ENCODE data around the gene ZNF722. TPM values are rescaled to one million over a fixed set of nuclear protein-coding genes. Genes with fewer than 3 reads are reported as not detected.

The ZNF722 gene
- total and polyA plus RNA-seq, 2 experiments from 2014 or later: not detected

- no peak for TF ChIP-seq NANOG (IDR thresholded peaks at IDR 0.05; ENCODE audit: borderline replicate concordance)
- TF ChIP-seq ZNF114 (CRISPR knock-in tag; IDR thresholded peaks at IDR 0.05): no peak
- TF ChIP-seq JUNB (IDR thresholded peaks at IDR 0.05; ENCODE audit: unreplicated experiment): no peak
- TF ChIP-seq POLR2AphosphoS5 (IDR thresholded peaks at IDR 0.05; ENCODE audit: low read depth): no peak
- no peak for TF ChIP-seq CREB1 (CRISPR knock-in tag; IDR thresholded peaks at IDR 0.05; ENCODE audit: low read depth)
- no peak for TF ChIP-seq ZNF331 (CRISPR knock-in tag; IDR thresholded peaks at IDR 0.05; ENCODE audit: low read depth)
- no peak for TF ChIP-seq EZH2 (IDR thresholded peaks at IDR 0.05; ENCODE audit: low read depth, unreplicated experiment)
- TF ChIP-seq, protein P1, sequence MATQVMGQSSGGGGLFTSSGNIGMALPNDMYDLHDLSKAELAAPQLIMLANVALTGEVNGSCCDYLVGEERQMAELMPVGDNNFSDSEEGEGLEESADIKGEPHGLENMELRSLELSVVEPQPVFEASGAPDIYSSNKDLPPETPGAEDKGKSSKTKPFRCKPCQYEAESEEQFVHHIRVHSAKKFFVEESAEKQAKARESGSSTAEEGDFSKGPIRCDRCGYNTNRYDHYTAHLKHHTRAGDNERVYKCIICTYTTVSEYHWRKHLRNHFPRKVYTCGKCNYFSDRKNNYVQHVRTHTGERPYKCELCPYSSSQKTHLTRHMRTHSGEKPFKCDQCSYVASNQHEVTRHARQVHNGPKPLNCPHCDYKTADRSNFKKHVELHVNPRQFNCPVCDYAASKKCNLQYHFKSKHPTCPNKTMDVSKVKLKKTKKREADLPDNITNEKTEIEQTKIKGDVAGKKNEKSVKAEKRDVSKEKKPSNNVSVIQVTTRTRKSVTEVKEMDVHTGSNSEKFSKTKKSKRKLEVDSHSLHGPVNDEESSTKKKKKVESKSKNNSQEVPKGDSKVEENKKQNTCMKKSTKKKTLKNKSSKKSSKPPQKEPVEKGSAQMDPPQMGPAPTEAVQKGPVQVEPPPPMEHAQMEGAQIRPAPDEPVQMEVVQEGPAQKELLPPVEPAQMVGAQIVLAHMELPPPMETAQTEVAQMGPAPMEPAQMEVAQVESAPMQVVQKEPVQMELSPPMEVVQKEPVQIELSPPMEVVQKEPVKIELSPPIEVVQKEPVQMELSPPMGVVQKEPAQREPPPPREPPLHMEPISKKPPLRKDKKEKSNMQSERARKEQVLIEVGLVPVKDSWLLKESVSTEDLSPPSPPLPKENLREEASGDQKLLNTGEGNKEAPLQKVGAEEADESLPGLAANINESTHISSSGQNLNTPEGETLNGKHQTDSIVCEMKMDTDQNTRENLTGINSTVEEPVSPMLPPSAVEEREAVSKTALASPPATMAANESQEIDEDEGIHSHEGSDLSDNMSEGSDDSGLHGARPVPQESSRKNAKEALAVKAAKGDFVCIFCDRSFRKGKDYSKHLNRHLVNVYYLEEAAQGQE (IDR thresholded peaks at IDR 0.05; ENCODE audit: unreplicated experiment): no peak
These were observed 47.4 kb downstream of the ZNF722 start (continued) for GRCh38 chr7:64046041-64046389.

Small RNA genes lying within 50 kb of the gene (small RNA-seq; reads per million reads assigned to genes)
- gene AC092634.1 (ENCODE audit: low replicate concordance) (not detected), gene AC092634.7 (ENCODE audit: low replicate concordance) (not detected), gene VN1R36P (ENCODE audit: low replicate concordance) (not detected)

Other genes starting within 250 kb of the ZNF722 start
- gene ZNF727, start 46.6 kb downstream of the ZNF722 start, total RNA-seq (2014; rRNA removed; shearing (Covaris generic)): not detected in 2 replicates
- not detected in 2 replicates for gene ZNF727, start 46.6 kb downstream of the ZNF722 start, polyA plus RNA-seq (2016; fragmentation: Nextera tagmentation; extraction: Ambion mirVana)
- gene ZNF735, start 208.4 kb downstream of the ZNF722 start, total RNA-seq (2014; rRNA removed; shearing (Covaris generic)): not detected in 2 replicates
- not detected in 2 replicates for gene ZNF735, start 208.4 kb downstream of the ZNF722 start, polyA plus RNA-seq (2016; fragmentation: Nextera tagmentation; extraction: Ambion mirVana)
- gene ZNF679, start 229.6 kb downstream of the ZNF722 start, total RNA-seq (2014; rRNA removed; shearing (Covaris generic)): not detected in 2 replicates
- not detected in 2 replicates for gene ZNF679, start 229.6 kb downstream of the ZNF722 start, polyA plus RNA-seq (2016; fragmentation: Nextera tagmentation; extraction: Ambion mirVana)